KMS-11 (cell line): Measurements from ENCODE around the gene LHFPL2.

ENCODE experiments used
- H2AFZ ChIP-seq: fragments of 200-600 bp; sonication (generic); 2 replicates; pipeline ENCODE4 v1.6.1; 2016; ENCODE audit warnings: antibody characterized with exemption, mixed run types, low read depth
- H3K27ac ChIP-seq: fragments of 200-600 bp; sonication (generic); 2 replicates; pipeline ENCODE4 v1.6.1; 2016; ENCODE audit warnings: mild to moderate bottlenecking, mixed run types
- H3K27me3 ChIP-seq: fragments of 200-600 bp; sonication (generic); 2 replicates; pipeline ENCODE4 v1.6.1; 2017; ENCODE audit warnings: mild to moderate bottlenecking, low read depth, mixed run types, moderate library complexity; ENCODE audit not compliant: insufficient read depth
- H3K36me3 ChIP-seq: fragments of 200-600 bp; sonication (generic); 2 replicates; pipeline ENCODE4 v1.6.1; 2017; ENCODE audit warnings: mild to moderate bottlenecking, mixed run types; ENCODE audit not compliant: insufficient read depth
- H3K4me1 ChIP-seq: fragments of 200-600 bp; sonication (generic); 2 replicates; pipeline ENCODE4 v1.6.1; 2016; ENCODE audit warnings: mild to moderate bottlenecking, low read depth, mixed run types; ENCODE audit not compliant: poor library complexity, severe bottlenecking
- H3K4me2 ChIP-seq: fragments of 200-600 bp; sonication (generic); 2 replicates; pipeline ENCODE4 v1.7.0; 2016; ENCODE audit warnings: mild to moderate bottlenecking, mixed run types
- H3K4me3 ChIP-seq: fragments of 200-600 bp; sonication (generic); IDR thresholded peaks from 2 replicates; pipeline ENCODE4 v1.6.1; 2017; ENCODE audit warnings: low read depth, low read length, mixed read lengths; ENCODE audit not compliant: insufficient read depth
- H3K79me2 ChIP-seq: fragments of 200-600 bp; sonication (generic); 2 replicates; pipeline ENCODE4 v1.6.1; 2016; ENCODE audit warnings: low read depth, mixed run types; ENCODE audit not compliant: insufficient read depth
- H3K9ac ChIP-seq: fragments of 200-600 bp; sonication (generic); 2 replicates; pipeline ENCODE4 v1.6.1; 2016; ENCODE audit warnings: mild to moderate bottlenecking, mixed run types
- H4K20me1 ChIP-seq: fragments of 200-600 bp; sonication (generic); 2 replicates; pipeline ENCODE4 v1.6.1; 2016; ENCODE audit warnings: mild to moderate bottlenecking, mixed run types; ENCODE audit not compliant: insufficient read depth
- CTCF ChIP-seq: fragments of 200-600 bp; sonication (generic); conservative IDR thresholded peaks from 2 replicates; pipeline ENCODE4 v1.6.1; 2017; ENCODE audit warnings: low read depth, mild to moderate bottlenecking, antibody characterized with exemption, low read length, moderate library complexity, mixed read lengths

The LHFPL2 gene

GRCh38 chr5:78594610-78595457, 53.7 kb downstream of the LHFPL2 start:
- Histone ChIP-seq H3K27ac (no peak overlapping the region; the same call in 1 of the 2 replicates), H3K79me2 (no peaks in the 10 kb centered on the region), H3K36me3 (no peaks in the 10 kb centered on the region), H3K4me1 (peaks cover 43% of the 10 kb centered on the region), H3K4me3 (no peak overlapping the region), H3K27me3 (no peaks in the 10 kb centered on the region), H2AFZ (no peak overlapping the region), H3K4me2 (no peak overlapping the region), H4K20me1 (no peaks in the 10 kb centered on the region), H3K9ac (no peak overlapping the region)
- TF ChIP-seq CTCF, result no peak

- no peak for TF ChIP-seq CTCF
- H3K4me2 ChIP-seq, result no peak overlapping the region
- H3K4me3 ChIP-seq, result no peak overlapping the region
- no peak overlapping the region for H2AFZ ChIP-seq
- H3K27me3 ChIP-seq, result no peaks in the 10 kb centered on the region
- no peaks in the 10 kb centered on the region for H4K20me1 ChIP-seq
- peaks cover 43% of the 10 kb centered on the region for H3K4me1 ChIP-seq
- H3K36me3 ChIP-seq, result no peaks in the 10 kb centered on the region
- no peak overlapping the region for H3K9ac ChIP-seq
- no peak overlapping the region for H3K27ac ChIP-seq
- H3K79me2 ChIP-seq, result no peaks in the 10 kb centered on the region
Observed at GRCh38 chr5:78594021-78594420, 54.6 kb downstream of the LHFPL2 start.

GRCh38 chr5:78593465-78593864, 55.1 kb downstream of the LHFPL2 start:
- TF ChIP-seq CTCF, result no peak
- no peaks in the 10 kb centered on the region for H4K20me1 ChIP-seq
- peak overlapping the region; percentile 52; the same call in 1 of the 2 replicates for H3K4me2 ChIP-seq
- no peaks in the 10 kb centered on the region for H3K27me3 ChIP-seq
- H3K27ac ChIP-seq, result no peak overlapping the region
- H3K4me1 ChIP-seq, result peaks cover 45% of the 10 kb centered on the region
- H2AFZ ChIP-seq, result no peak overlapping the region
- no peaks in the 10 kb centered on the region for H3K79me2 ChIP-seq
- no peaks in the 10 kb centered on the region for H3K36me3 ChIP-seq
- H3K4me3 ChIP-seq, result no peak overlapping the region
- H3K9ac ChIP-seq, result no peak overlapping the region

- no peaks in the 10 kb centered on the region for H3K79me2 ChIP-seq
- H4K20me1 ChIP-seq, result no peaks in the 10 kb centered on the region
- H3K4me1 ChIP-seq, result peaks cover 51% of the 10 kb centered on the region
- no peak overlapping the region; the same call in 1 of the 2 replicates for H3K9ac ChIP-seq
- no peak overlapping the region for H2AFZ ChIP-seq
- H3K4me2 ChIP-seq, result peak overlapping the region; percentile 52
- no peaks in the 10 kb centered on the region for H3K36me3 ChIP-seq
- no peak for TF ChIP-seq CTCF
- no peak overlapping the region for H3K4me3 ChIP-seq
- peak overlapping the region; percentile 12; the same call in 1 of the 2 replicates for H3K27ac ChIP-seq
- no peaks in the 10 kb centered on the region for H3K27me3 ChIP-seq
Observed at GRCh38 chr5:78592735-78593386, 55.7 kb downstream of the LHFPL2 start.
